Testis (tissue), 3 donors: Measurements from ENCODE around the gene TMEM63C. TPM values are rescaled to one million over a fixed set of nuclear protein-coding genes. Genes with fewer than 3 reads are reported as not detected.
A peak's percentile ranks its signal among the peaks of the same experiment; 100 is the strongest.

Source experiments
- DNase-seq: peaks from one replicate; pipeline ENCODE4 v3.0.0-alpha.2; 2019
- H3K27ac ChIP-seq, 2 donors: fragments of 200-600 bp; sonication (generic); one replicate each; pipeline ENCODE4 v1.5.1; 2019
- H3K27me3 ChIP-seq: fragments of 200-600 bp; sonication (generic); one replicate; pipeline ENCODE4 v1.5.1; 2019
- H3K36me3 ChIP-seq: fragments of 200-600 bp; sonication (generic); one replicate; pipeline ENCODE4 v1.5.1; 2017; ENCODE audit warnings: low read depth; ENCODE audit errors: missing control alignments
- H3K4me1 ChIP-seq: fragments of 200-600 bp; sonication (generic); one replicate; pipeline ENCODE4 v1.5.1; 2019
- H3K4me3 ChIP-seq, 2 donors: fragments of 200-600 bp; sonication (generic); one replicate each; pipeline ENCODE4 v1.5.1; 2017 to 2019
- H3K9me3 ChIP-seq: fragments of 200-600 bp; sonication (generic); one replicate; pipeline ENCODE4 v1.5.1; 2017
- POLR2A ChIP-seq: fragments of 450-650 bp; IDR thresholded peaks from one replicate; pipeline ENCODE4 v1.6.1; 2017; ENCODE audit warnings: antibody characterized with exemption, mild to moderate bottlenecking, moderate library complexity
- WGBS, 2 donors: methylation state at CpG; one replicate each; pipeline ENCODE4 v1.1.5; 2018; 5-methylcytosine and 5-hydroxymethylcytosine counted together
- intact Hi-C: fragments of 100-400 bp; cut with DNase I; formaldehyde crosslinking; loops from one replicate; pipeline ENCODE4 v1.15.1; 2023; ENCODE audit warnings: low total_unique reads
- polyA plus RNA-seq: library from polyadenylated mRNA; stranded (reverse); fragments of 350-450 nt; fragmentation: Illumina TruSeq; extraction: RNeasy Lipid Tissue Mini Kit (QIAGEN cat#74804); gene quantifications from one replicate; pipeline ENCODE4 v1.2.3, GENCODE V29; 2014; ENCODE audit warnings: low read depth, low replicate concordance; ENCODE audit not compliant: insufficient read depth
- total RNA-seq, 2 donors: library from RNA; depleted of rRNA; stranded (reverse); fragments of >200 nt; gene quantifications; one replicate each; pipeline ENCODE4 v1.2.3, GENCODE V29; 2016
- TF ChIP-seq, protein P1 (sequence below), 3 experiments: fragments of 450-650 bp in 2 of 3; fragments of 200-600 bp in 1 of 3; sonication (generic) in 1 of 3; IDR thresholded peaks; one replicate each; pipeline ENCODE4 v1.5.1; 2016 to 2019; ENCODE audit warnings: antibody characterized with exemption in 3 of 3, mild to moderate bottlenecking in 2 of 3, moderate library complexity in 1 of 3

Gene TMEM63C
- total and polyA plus RNA-seq, 3 donors from 2014 or later = 14.1 to 21.0 (median 20.7) TPM

GRCh38 chr14:77299771-77300170 lies 118.2 kb downstream of the TMEM63C start:
- Histone ChIP-seq H3K4me3 (no peak overlapping the region), H3K27me3 (no peaks in the 10 kb centered on the region), H3K4me1 (peaks cover 31% of the 10 kb centered on the region), H3K36me3 (no peaks in the 10 kb centered on the region), H3K27ac (peak overlapping the region; percentile 40 to 79), H3K9me3 (no peaks in the 10 kb centered on the region)
- DNase-seq = no peak
- no peak for TF ChIP-seq POLR2A
- TF ChIP-seq, protein P1, sequence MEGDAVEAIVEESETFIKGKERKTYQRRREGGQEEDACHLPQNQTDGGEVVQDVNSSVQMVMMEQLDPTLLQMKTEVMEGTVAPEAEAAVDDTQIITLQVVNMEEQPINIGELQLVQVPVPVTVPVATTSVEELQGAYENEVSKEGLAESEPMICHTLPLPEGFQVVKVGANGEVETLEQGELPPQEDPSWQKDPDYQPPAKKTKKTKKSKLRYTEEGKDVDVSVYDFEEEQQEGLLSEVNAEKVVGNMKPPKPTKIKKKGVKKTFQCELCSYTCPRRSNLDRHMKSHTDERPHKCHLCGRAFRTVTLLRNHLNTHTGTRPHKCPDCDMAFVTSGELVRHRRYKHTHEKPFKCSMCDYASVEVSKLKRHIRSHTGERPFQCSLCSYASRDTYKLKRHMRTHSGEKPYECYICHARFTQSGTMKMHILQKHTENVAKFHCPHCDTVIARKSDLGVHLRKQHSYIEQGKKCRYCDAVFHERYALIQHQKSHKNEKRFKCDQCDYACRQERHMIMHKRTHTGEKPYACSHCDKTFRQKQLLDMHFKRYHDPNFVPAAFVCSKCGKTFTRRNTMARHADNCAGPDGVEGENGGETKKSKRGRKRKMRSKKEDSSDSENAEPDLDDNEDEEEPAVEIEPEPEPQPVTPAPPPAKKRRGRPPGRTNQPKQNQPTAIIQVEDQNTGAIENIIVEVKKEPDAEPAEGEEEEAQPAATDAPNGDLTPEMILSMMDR (IDR thresholded peaks at IDR 0.05) = no peak
- intact Hi-C loops = no loop called here
- 72 to 84% methylated on average over 4 of the region's 4 CpGs for WGBS, 2 donors

GRCh38 chr14:77301103-77301502 lies 119.5 kb downstream of the TMEM63C start:
- intact Hi-C loops = no loop called here
- no peak for TF ChIP-seq POLR2A
- TF ChIP-seq, protein P1 (IDR thresholded peaks at IDR 0.05) = peak; percentile 69 to 89 (median 84)
- peak; percentile 93 for DNase-seq
- H3K9me3 ChIP-seq = no peaks in the 10 kb centered on the region
- H3K4me3 ChIP-seq = no peak overlapping the region
- peak overlapping the region in 1 of 2 donors; percentile 79 for H3K27ac ChIP-seq
- no peaks in the 10 kb centered on the region for H3K27me3 ChIP-seq
- no peaks in the 10 kb centered on the region for H3K36me3 ChIP-seq
- H3K4me1 ChIP-seq = peaks cover 33% of the 10 kb centered on the region
- 37 to 61% methylated on average over 3 to 10 of the region's 10 CpGs for WGBS, 2 donors

DNA sequence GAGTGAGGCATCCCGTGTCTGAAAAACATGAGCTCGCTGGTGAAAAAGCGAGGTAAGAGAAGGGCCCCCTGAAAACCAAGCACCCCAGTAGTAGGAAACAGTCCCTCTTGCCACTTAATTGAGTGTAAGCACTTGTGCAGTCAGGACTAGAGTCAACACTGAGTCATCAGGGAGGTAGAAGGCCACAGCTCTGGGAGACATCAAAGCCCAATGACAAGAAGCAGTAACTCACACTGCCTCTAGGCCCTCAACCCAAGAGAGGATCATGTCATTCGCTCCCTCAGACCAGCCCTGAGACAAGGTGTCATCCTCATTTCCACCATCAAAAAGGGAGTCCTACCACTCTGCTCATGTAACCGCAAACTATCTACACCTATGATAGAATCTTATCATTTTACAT lies 121.3 kb downstream of the TMEM63C start:
- TF ChIP-seq POLR2A = no peak
- TF ChIP-seq, protein P1 (IDR thresholded peaks at IDR 0.05) = no peak
- intact Hi-C loops = no loop called here
- Histone ChIP-seq H3K9me3 (no peaks in the 10 kb centered on the region), H3K4me1 (peaks cover 35% of the 10 kb centered on the region), H3K27ac (no peak overlapping the region), H3K4me3 (no peak overlapping the region), H3K36me3 (no peaks in the 10 kb centered on the region), H3K27me3 (no peaks in the 10 kb centered on the region)
- 95 to 96% methylated on average over 5 of the region's 5 CpGs for WGBS, 2 donors
- DNase-seq = no peak

- Histone ChIP-seq H3K4me1 (peaks cover 37% of the 10 kb centered on the region), H3K36me3 (no peaks in the 10 kb centered on the region), H3K9me3 (no peaks in the 10 kb centered on the region), H3K27ac (no peak overlapping the region), H3K4me3 (no peak overlapping the region), H3K27me3 (no peaks in the 10 kb centered on the region)
- DNase-seq = no peak
- intact Hi-C loops = no loop called here
- TF ChIP-seq POLR2A = no peak
- TF ChIP-seq, protein P1 (IDR thresholded peaks at IDR 0.05) = no peak
- WGBS, 2 donors = 72% methylated on average over 4 of the region's 4 CpGs
Observed at GRCh38 chr14:77303417-77304156, 122.0 kb downstream of the TMEM63C start.

DNA sequence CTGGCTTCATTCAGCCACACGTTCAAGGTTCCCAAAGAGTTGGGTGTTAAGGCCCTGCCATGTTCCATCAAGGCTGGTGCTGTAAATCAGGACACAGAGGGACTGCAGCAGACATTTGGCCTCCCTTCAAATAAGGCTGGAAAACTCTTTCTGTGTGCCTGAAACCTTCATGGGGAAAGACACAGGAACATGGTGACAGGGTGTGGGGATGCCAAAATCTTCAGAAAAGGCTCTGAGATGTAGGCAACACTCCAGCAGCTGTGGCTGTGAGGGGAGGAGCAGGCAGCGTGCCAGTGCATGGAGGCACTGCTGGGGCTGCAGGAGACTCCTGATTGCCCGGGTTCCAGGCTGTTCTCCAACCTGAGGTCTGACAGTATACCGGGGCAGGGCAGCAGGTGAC lies 124.1 kb downstream of the TMEM63C start:
- 57 to 63% methylated on average over 3 to 4 of the region's 4 CpGs for WGBS, 2 donors
- Histone ChIP-seq H3K36me3 (no peaks in the 10 kb centered on the region), H3K27me3 (no peaks in the 10 kb centered on the region), H3K27ac (peak overlapping the region; percentile 77 to 80), H3K9me3 (no peaks in the 10 kb centered on the region), H3K4me1 (peaks cover 37% of the 10 kb centered on the region), H3K4me3 (no peak overlapping the region)
- TF ChIP-seq POLR2A = no peak
- TF ChIP-seq, protein P1 (IDR thresholded peaks at IDR 0.05) = no peak
- intact Hi-C loops = no loop called here
- DNase-seq = no peak
